ENCODE results near the gene CAMK1G. TPM values are rescaled to one million over a fixed set of nuclear protein-coding genes. Genes with fewer than 3 reads are reported as not detected.

The CAMK1G gene
- total RNA-seq, 2 experiments from 2014 or later = 2.4 to 2.8 TPM

GRCh38 chr1:209651138-209651587 is 67.6 kb downstream of the CAMK1G start:
- Mint-ChIP-seq H3K4me3 (peak overlapping the region; percentile 36), H3K4me1 (ENCODE audit: low read depth) (peaks cover 50% of the 10 kb centered on the region)

GRCh38 chr1:209652121-209652735 is 68.7 kb downstream of the CAMK1G start, which contains the start of gene LAMB3:
Gene LAMB3, minus strand, starts transcription at chr1:209652425. Its CDS starts 1,481 bp downstream, at chr1:209650944.
- Mint-ChIP-seq H3K27ac (peak within 1 kb of the TSS; percentile 51), H3K36me3 (ENCODE audit: low read depth) (no peaks in the 10 kb centered on the region), H3K4me3 (peak within 1 kb of the TSS; percentile 36), H3K9me3 (no peaks in the 10 kb centered on the region), H3K27me3 (ENCODE audit: low read depth) (no peaks in the 10 kb centered on the region), H3K4me1 (ENCODE audit: low read depth) (peaks cover 50% of the 10 kb centered on the region)
- DNase-seq = no peak
- CTCF ChIA-PET = interaction anchor here (0.7 to 1.8 kb wide), 11 partner anchors 21 to 87 kb away, joined by 3 to 7 read pairs (median 4); partner anchors contain the start of gene G0S2
- intact Hi-C loops (cut with micrococcal nuclease) = no loop called here

More at GRCh38 chr1:209651138-209651587, 67.6 kb downstream of the CAMK1G start:
- Mint-ChIP-seq H3K36me3 (ENCODE audit: low read depth) (no peaks in the 10 kb centered on the region), H3K27ac (peak overlapping the region; percentile 25), H3K27me3 (ENCODE audit: low read depth) (no peaks in the 10 kb centered on the region), H3K9me3 (no peaks in the 10 kb centered on the region)
- CTCF ChIA-PET = interaction anchor here (0.6 to 2.9 kb wide), 5 partner anchors 24 to 97 kb away, joined by 3 to 9 read pairs (median 3); no protein-coding TSS in a partner anchor
- DNase-seq = peak; percentile 89
- intact Hi-C loops (cut with micrococcal nuclease) = loop anchor here (1.0 kb wide), 1 partner anchor 22 kb away; no protein-coding TSS in a partner anchor

GRCh38 chr1:209652873-209653401 is 69.4 kb downstream of the CAMK1G start:
- peak; percentile 85 for DNase-seq
- CTCF ChIA-PET = interaction anchor here (0.7 to 1.8 kb wide), 16 partner anchors 9 to 177 kb away, joined by 3 to 7 read pairs (median 4); partner anchors contain the start of gene G0S2
- H3K27ac Mint-ChIP-seq = peak overlapping the region; percentile 2
- intact Hi-C loops (cut with micrococcal nuclease) = loop anchor here (1.0 kb wide), 1 partner anchor 46 kb away; no protein-coding TSS in a partner anchor
- H3K36me3 Mint-ChIP-seq (ENCODE audit: low read depth) = no peaks in the 10 kb centered on the region
- H3K9me3 Mint-ChIP-seq = no peaks in the 10 kb centered on the region
- no peak overlapping the region for H3K4me3 Mint-ChIP-seq
- no peaks in the 10 kb centered on the region for H3K27me3 Mint-ChIP-seq (ENCODE audit: low read depth)
- H3K4me1 Mint-ChIP-seq (ENCODE audit: low read depth) = peaks cover 50% of the 10 kb centered on the region

- Mint-ChIP-seq H3K36me3 (ENCODE audit: low read depth) (no peaks in the 10 kb centered on the region), H3K4me3 (no peak overlapping the region), H3K9me3 (no peaks in the 10 kb centered on the region), H3K27ac (peak overlapping the region; percentile 2), H3K27me3 (ENCODE audit: low read depth) (no peaks in the 10 kb centered on the region), H3K4me1 (ENCODE audit: low read depth) (peaks cover 45% of the 10 kb centered on the region)
- intact Hi-C loops (cut with micrococcal nuclease) = loop anchor here (1.0 kb wide), 1 partner anchor 47 kb away; no protein-coding TSS in a partner anchor
- no peak for DNase-seq
- CTCF ChIA-PET = interaction anchor here (1.1 to 1.5 kb wide), 4 partner anchors 78 to 94 kb away, joined by 3 to 7 read pairs (median 4); no protein-coding TSS in a partner anchor
These were observed 70.4 kb downstream of the CAMK1G start for GRCh38 chr1:209653915-209654351.

GRCh38 chr1:209655411-209656231 is 72.1 kb downstream of the CAMK1G start:
- Mint-ChIP-seq H3K27ac (no peak overlapping the region), H3K4me3 (no peak overlapping the region), H3K4me1 (ENCODE audit: low read depth) (peaks cover 38% of the 10 kb centered on the region), H3K27me3 (ENCODE audit: low read depth) (no peaks in the 10 kb centered on the region), H3K9me3 (no peaks in the 10 kb centered on the region), H3K36me3 (ENCODE audit: low read depth) (no peaks in the 10 kb centered on the region)
- CTCF ChIA-PET = interaction anchor here (1.5 kb wide), 1 partner anchor 93 kb away, joined by 7 read pairs; no protein-coding TSS in a partner anchor
- intact Hi-C loops (cut with micrococcal nuclease) = no loop called here
- DNase-seq = no peak

GRCh38 chr1:209657140-209657879 is 73.8 kb downstream of the CAMK1G start:
- no peak for DNase-seq
- peaks cover 25% of the 10 kb centered on the region for H3K4me1 Mint-ChIP-seq (ENCODE audit: low read depth)
- CTCF ChIA-PET = interaction anchor here (0.6 to 1.2 kb wide), 2 partner anchors 30 to 1236 kb away, joined by 3 to 5 read pairs; no protein-coding TSS in a partner anchor
- H3K4me3 Mint-ChIP-seq = no peak overlapping the region
- no peaks in the 10 kb centered on the region for H3K9me3 Mint-ChIP-seq
- H3K27ac Mint-ChIP-seq = no peak overlapping the region
- intact Hi-C loops (cut with micrococcal nuclease) = no loop called here
- no peaks in the 10 kb centered on the region for H3K27me3 Mint-ChIP-seq (ENCODE audit: low read depth)
- peaks cover 3% of the 10 kb centered on the region for H3K36me3 Mint-ChIP-seq (ENCODE audit: low read depth)

- Mint-ChIP-seq H3K27me3 (ENCODE audit: low read depth) (no peaks in the 10 kb centered on the region), H3K4me3 (no peak overlapping the region), H3K27ac (no peak overlapping the region), H3K9me3 (no peaks in the 10 kb centered on the region), H3K4me1 (ENCODE audit: low read depth) (peaks cover 19% of the 10 kb centered on the region), H3K36me3 (ENCODE audit: low read depth) (peaks cover 3% of the 10 kb centered on the region)
- intact Hi-C loops (cut with micrococcal nuclease) = no loop called here
- CTCF ChIA-PET = interaction anchor here (0.6 to 1.2 kb wide), 4 partner anchors 18 to 1237 kb away, joined by 3 to 5 read pairs (median 3); no protein-coding TSS in a partner anchor
- DNase-seq = no peak
These were observed 74.4 kb downstream of the CAMK1G start for GRCh38 chr1:209657918-209658317.

- Mint-ChIP-seq H3K36me3 (ENCODE audit: low read depth) (peaks cover 6% of the 10 kb centered on the region), H3K9me3 (no peaks in the 10 kb centered on the region), H3K4me1 (ENCODE audit: low read depth) (peaks cover 9% of the 10 kb centered on the region), H3K4me3 (no peak overlapping the region), H3K27me3 (ENCODE audit: low read depth) (no peaks in the 10 kb centered on the region), H3K27ac (peak overlapping the region; percentile 33)
- DNase-seq = no peak
- CTCF ChIA-PET = no interaction called here
- intact Hi-C loops (cut with micrococcal nuclease) = loop anchor here (1.0 kb wide), 1 partner anchor 13 kb away; no protein-coding TSS in a partner anchor
These were observed 76.4 kb downstream of the CAMK1G start for GRCh38 chr1:209659909-209660308.

GRCh38 chr1:209661071-209661470 is 77.6 kb downstream of the CAMK1G start:
- DNase-seq = no peak
- CTCF ChIA-PET = interaction anchor here (0.9 to 1.3 kb wide), 3 partner anchors 14 to 87 kb away, joined by 3 read pairs; no protein-coding TSS in a partner anchor
- H3K4me1 Mint-ChIP-seq (ENCODE audit: low read depth) = peaks cover 9% of the 10 kb centered on the region
- H3K27me3 Mint-ChIP-seq (ENCODE audit: low read depth) = no peaks in the 10 kb centered on the region
- H3K9me3 Mint-ChIP-seq = no peaks in the 10 kb centered on the region
- peaks cover 6% of the 10 kb centered on the region for H3K36me3 Mint-ChIP-seq (ENCODE audit: low read depth)
- H3K27ac Mint-ChIP-seq = no peak overlapping the region
- H3K4me3 Mint-ChIP-seq = no peak overlapping the region
- intact Hi-C loops (cut with micrococcal nuclease) = no loop called here

GRCh38 chr1:209662879-209663327 is 79.4 kb downstream of the CAMK1G start:
- intact Hi-C loops (cut with micrococcal nuclease) = no loop called here
- Mint-ChIP-seq H3K4me1 (ENCODE audit: low read depth) (peaks cover 9% of the 10 kb centered on the region), H3K27ac (no peak overlapping the region), H3K9me3 (no peaks in the 10 kb centered on the region), H3K4me3 (no peak overlapping the region), H3K36me3 (ENCODE audit: low read depth) (peaks cover 6% of the 10 kb centered on the region), H3K27me3 (ENCODE audit: low read depth) (no peaks in the 10 kb centered on the region)
- CTCF ChIA-PET = no interaction called here
- no peak for DNase-seq

All from activated naive CD4-positive, alpha-beta T cell treated with anti-CD3 and anti-CD28 coated beads for 36 hours (primary cell).